ENCODE results near the gene MED6.

DNA sequence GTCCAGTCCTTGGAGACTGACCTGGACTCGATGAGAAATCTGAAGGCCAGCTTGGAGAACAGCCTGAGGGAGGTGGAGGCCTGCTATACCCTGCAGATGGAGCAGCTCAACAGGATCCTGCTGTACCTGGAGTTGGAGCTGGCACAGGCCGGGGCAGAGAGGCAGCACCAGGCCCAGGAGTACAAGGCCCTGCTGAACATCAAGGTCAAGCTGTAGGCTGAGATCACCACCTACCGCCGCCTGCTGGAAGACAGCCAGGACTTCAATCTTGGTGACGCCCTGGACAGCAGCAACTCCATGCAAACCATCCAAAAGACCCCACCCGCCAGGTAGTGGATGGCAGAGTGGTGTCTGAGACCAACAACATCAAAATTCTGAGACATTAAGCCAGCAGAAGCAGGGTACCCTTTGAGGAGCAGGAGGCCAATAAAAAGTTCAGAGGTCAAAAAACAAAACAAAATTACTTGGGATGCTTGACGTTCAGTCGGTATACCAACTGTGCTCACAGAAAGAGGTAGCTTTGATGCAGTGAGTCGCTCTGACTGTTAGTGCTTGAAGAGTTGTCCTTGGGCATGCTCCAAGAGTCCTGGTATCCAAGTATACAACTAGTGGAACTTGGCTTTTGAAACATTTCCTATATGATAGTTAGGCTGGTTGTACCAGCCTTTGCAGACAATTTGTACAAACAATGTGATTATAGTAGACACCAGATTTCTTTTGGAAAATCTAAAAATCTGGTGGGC lies 4.8 kb downstream of the MED6 start:
- no peak for TF ChIP-seq POLR2A (IDR thresholded peaks at IDR 0.05)
- TF ChIP-seq, protein P1, sequence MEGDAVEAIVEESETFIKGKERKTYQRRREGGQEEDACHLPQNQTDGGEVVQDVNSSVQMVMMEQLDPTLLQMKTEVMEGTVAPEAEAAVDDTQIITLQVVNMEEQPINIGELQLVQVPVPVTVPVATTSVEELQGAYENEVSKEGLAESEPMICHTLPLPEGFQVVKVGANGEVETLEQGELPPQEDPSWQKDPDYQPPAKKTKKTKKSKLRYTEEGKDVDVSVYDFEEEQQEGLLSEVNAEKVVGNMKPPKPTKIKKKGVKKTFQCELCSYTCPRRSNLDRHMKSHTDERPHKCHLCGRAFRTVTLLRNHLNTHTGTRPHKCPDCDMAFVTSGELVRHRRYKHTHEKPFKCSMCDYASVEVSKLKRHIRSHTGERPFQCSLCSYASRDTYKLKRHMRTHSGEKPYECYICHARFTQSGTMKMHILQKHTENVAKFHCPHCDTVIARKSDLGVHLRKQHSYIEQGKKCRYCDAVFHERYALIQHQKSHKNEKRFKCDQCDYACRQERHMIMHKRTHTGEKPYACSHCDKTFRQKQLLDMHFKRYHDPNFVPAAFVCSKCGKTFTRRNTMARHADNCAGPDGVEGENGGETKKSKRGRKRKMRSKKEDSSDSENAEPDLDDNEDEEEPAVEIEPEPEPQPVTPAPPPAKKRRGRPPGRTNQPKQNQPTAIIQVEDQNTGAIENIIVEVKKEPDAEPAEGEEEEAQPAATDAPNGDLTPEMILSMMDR (IDR thresholded peaks at IDR 0.05), result no peak

Measured in esophagus squamous epithelium (tissue), 4 donors.